ENCODE measurements around the gene ADAMTS8. TPM values are rescaled to one million over a fixed set of nuclear protein-coding genes. Genes with fewer than 3 reads are reported as not detected.

The ADAMTS8 gene
- total and polyA plus RNA-seq, 2 experiments from 2014 or later = under 0.01 to 0.10 TPM

DNA sequence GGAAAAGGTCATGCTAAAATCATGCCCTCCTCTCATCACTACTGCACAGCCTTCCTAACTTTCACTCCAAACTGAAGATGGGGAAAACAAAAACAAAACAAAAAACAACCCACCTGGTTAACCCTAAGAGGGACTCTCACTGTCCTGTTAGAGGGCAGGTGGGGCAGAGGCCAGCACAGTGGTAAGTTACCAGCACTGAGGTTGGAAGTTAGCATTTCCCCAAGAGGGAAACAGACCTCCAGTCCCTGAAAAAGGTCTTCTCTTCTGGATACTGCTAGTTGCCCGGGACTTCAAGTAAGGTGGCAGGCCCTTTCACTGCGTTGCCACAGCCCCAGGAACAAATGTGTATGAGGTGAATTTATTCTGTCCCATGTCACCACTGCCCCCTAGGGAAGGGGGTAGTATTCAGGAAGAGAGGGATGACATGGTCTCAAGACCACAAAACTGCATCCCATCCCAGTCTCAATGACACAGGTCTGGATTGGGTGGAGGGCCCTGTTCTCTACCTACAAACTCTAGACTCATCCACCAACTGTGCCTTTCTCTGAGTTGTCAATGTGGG lies 792 bp upstream of the ADAMTS8 start:
- Histone ChIP-seq H3K9me3 (ENCODE audit: low read depth) (no peaks in the 10 kb centered on the region), H3K27ac (no peak overlapping the region), H4K20me1 (ENCODE audit: insufficient read depth) (no peaks in the 10 kb centered on the region), H3K9ac (no peak overlapping the region), H3K27me3 (replicated peaks; ENCODE audit: insufficient read depth) (peaks cover 36% of the 10 kb centered on the region), H3K4me2 (ENCODE audit: unreplicated experiment) (no peak overlapping the region), H3F3A (ENCODE audit: insufficient read depth) (peaks cover 7% of the 10 kb centered on the region; the same call in 1 of the 2 replicates), H3K9me2 (ENCODE audit: insufficient read depth) (no peaks in the 10 kb centered on the region), H3K4me1 (ENCODE audit: insufficient read depth) (peaks cover 4% of the 10 kb centered on the region), H3K4me3 (no peak overlapping the region), H3K79me2 (ENCODE audit: insufficient read depth) (no peaks in the 10 kb centered on the region), H3K36me3 (ENCODE audit: low read depth) (no peaks in the 10 kb centered on the region), H2AFZ (no peak overlapping the region)
- no peak for DNase-seq
- TF ChIP-seq EZH2 (IDR thresholded peaks at IDR 0.05; ENCODE audit: insufficient read depth, poor library complexity, severe bottlenecking) = no peak
- TF ChIP-seq EZH2phosphoT487 (IDR thresholded peaks at IDR 0.05; ENCODE audit: insufficient read depth, low read depth) = no peak
- 97 to 100% methylated on average over 2 of the region's 2 CpGs for WGBS, 2 experiments (ENCODE audit: low coverage in 1 of 2, low lambda C conversion rate in 2 of 2, missing lambda C conversion rate in 2 of 2)
- in situ Hi-C loops (cut with MboI) = loop anchor here (10.0 kb wide), 1 partner anchor 214 kb away; no protein-coding TSS in a partner anchor

GRCh38 chr11:130427581-130428315 lies 661 bp downstream of the ADAMTS8 start:
- H3K36me3 ChIP-seq (ENCODE audit: low read depth) = no peaks in the 10 kb centered on the region
- peak overlapping the region; percentile 64 for H2AFZ ChIP-seq
- TF ChIP-seq EZH2phosphoT487 (IDR thresholded peaks at IDR 0.05; ENCODE audit: insufficient read depth, low read depth) = 0 out of 2 replicates have a peak, but pooled peaks have one; percentile 50
- peak; percentile 35 for TF ChIP-seq EZH2 (IDR thresholded peaks at IDR 0.05; ENCODE audit: insufficient read depth, poor library complexity, severe bottlenecking)
- peak overlapping the region; percentile 53 for H3K4me3 ChIP-seq
- H3K4me1 ChIP-seq (ENCODE audit: insufficient read depth) = peaks cover 4% of the 10 kb centered on the region
- DNase-seq = peak; percentile 58
- H3K9me3 ChIP-seq (ENCODE audit: low read depth) = no peaks in the 10 kb centered on the region
- H3K27ac ChIP-seq = no peak overlapping the region
- H3K9ac ChIP-seq = no peak overlapping the region
- WGBS, 2 experiments (ENCODE audit: low coverage in 1 of 2, low lambda C conversion rate in 2 of 2, missing lambda C conversion rate in 2 of 2) = 1 to 2% methylated on average over 27 to 56 of the region's 84 CpGs
- H3K79me2 ChIP-seq (ENCODE audit: insufficient read depth) = no peaks in the 10 kb centered on the region
- H4K20me1 ChIP-seq (ENCODE audit: insufficient read depth) = no peaks in the 10 kb centered on the region
- in situ Hi-C loops (cut with MboI) = loop anchor here (10.0 kb wide), 1 partner anchor 213 kb away; no protein-coding TSS in a partner anchor
- peaks cover 7% of the 10 kb centered on the region; the same call in 1 of the 2 replicates for H3F3A ChIP-seq (ENCODE audit: insufficient read depth)
- H3K27me3 ChIP-seq (replicated peaks; ENCODE audit: insufficient read depth) = peaks cover 36% of the 10 kb centered on the region
- peak overlapping the region; percentile 77 for H3K4me2 ChIP-seq (ENCODE audit: unreplicated experiment)
- H3K9me2 ChIP-seq (ENCODE audit: insufficient read depth) = no peaks in the 10 kb centered on the region

DNA sequence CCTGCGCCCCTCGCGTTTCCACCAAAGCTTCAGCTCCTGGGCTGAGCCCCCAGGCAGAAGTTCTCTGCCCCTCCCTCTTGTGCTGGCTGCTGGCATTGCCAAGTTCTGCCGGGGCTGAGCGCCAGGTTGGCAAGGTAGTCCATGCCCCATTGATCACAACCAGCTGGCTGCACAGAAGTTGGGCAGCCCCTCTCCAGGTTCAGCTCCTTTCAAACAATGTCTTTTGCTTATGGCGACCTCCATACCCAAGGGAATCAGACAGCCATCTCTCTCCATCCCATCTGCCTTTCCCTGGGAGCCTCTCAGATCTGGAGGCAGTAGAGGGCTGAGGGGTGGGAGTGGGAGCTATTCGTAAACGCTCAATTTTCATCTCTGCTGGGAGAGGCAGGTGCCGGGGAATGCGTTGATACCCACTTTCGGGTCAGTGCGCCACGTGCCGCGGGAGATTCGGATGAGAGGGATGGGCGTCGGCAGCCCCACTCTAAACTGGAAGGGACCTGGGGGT lies 1.5 kb downstream of the ADAMTS8 start:
- Histone ChIP-seq H3K9me3 (ENCODE audit: low read depth) (no peaks in the 10 kb centered on the region), H3K27ac (no peak overlapping the region), H3K4me1 (ENCODE audit: insufficient read depth) (peaks cover under 1% of the 10 kb centered on the region), H3K79me2 (ENCODE audit: insufficient read depth) (no peaks in the 10 kb centered on the region), H3K27me3 (replicated peaks; ENCODE audit: insufficient read depth) (peaks cover 36% of the 10 kb centered on the region), H4K20me1 (ENCODE audit: insufficient read depth) (no peaks in the 10 kb centered on the region), H3K9ac (no peak overlapping the region), H2AFZ (no peak overlapping the region), H3F3A (ENCODE audit: insufficient read depth) (peaks cover under 1% of the 10 kb centered on the region; the same call in 1 of the 2 replicates), H3K4me2 (ENCODE audit: unreplicated experiment) (peak overlapping the region; percentile 77), H3K4me3 (no peak overlapping the region), H3K36me3 (ENCODE audit: low read depth) (no peaks in the 10 kb centered on the region), H3K9me2 (ENCODE audit: insufficient read depth) (no peaks in the 10 kb centered on the region)
- DNase-seq = no peak
- no peak for TF ChIP-seq EZH2phosphoT487 (IDR thresholded peaks at IDR 0.05; ENCODE audit: insufficient read depth, low read depth)
- TF ChIP-seq EZH2 (IDR thresholded peaks at IDR 0.05; ENCODE audit: insufficient read depth, poor library complexity, severe bottlenecking) = no peak
- 50 to 53% methylated on average over 18 of the region's 18 CpGs for WGBS, 2 experiments (ENCODE audit: low coverage in 1 of 2, low lambda C conversion rate in 2 of 2, missing lambda C conversion rate in 2 of 2)
- in situ Hi-C loops (cut with MboI) = loop anchor here (10.0 kb wide), 1 partner anchor 212 kb away; no protein-coding TSS in a partner anchor

- Histone ChIP-seq H3K9me2 (ENCODE audit: insufficient read depth) (no peaks in the 10 kb centered on the region), H3K4me2 (ENCODE audit: unreplicated experiment) (no peak overlapping the region), H3F3A (ENCODE audit: insufficient read depth) (no peaks in the 10 kb centered on the region), H2AFZ (no peak overlapping the region), H3K4me3 (no peak overlapping the region), H3K9ac (no peak overlapping the region), H3K27me3 (replicated peaks; ENCODE audit: insufficient read depth) (peaks cover 36% of the 10 kb centered on the region), H3K4me1 (ENCODE audit: insufficient read depth) (no peaks in the 10 kb centered on the region; the same call in 1 of the 2 replicates), H3K79me2 (ENCODE audit: insufficient read depth) (no peaks in the 10 kb centered on the region), H3K9me3 (ENCODE audit: low read depth) (no peaks in the 10 kb centered on the region), H4K20me1 (ENCODE audit: insufficient read depth) (no peaks in the 10 kb centered on the region), H3K27ac (no peak overlapping the region), H3K36me3 (ENCODE audit: low read depth) (no peaks in the 10 kb centered on the region)
- in situ Hi-C loops (cut with MboI) = loop anchor here (10.0 kb wide), 1 partner anchor 212 kb away; no protein-coding TSS in a partner anchor
- TF ChIP-seq EZH2phosphoT487 (IDR thresholded peaks at IDR 0.05; ENCODE audit: insufficient read depth, low read depth) (no peak), EZH2 (IDR thresholded peaks at IDR 0.05; ENCODE audit: insufficient read depth, poor library complexity, severe bottlenecking) (no peak)
- 74 to 77% methylated on average over 5 of the region's 5 CpGs for WGBS, 2 experiments (ENCODE audit: low coverage in 1 of 2, low lambda C conversion rate in 2 of 2, missing lambda C conversion rate in 2 of 2)
- DNase-seq = no peak
These were observed 2.1 kb downstream of the ADAMTS8 start for GRCh38 chr11:130426223-130426836.

Measured in GM23248 (cell line).